K562 (cell line): ENCODE measurements around the gene DNAJC2. TPM values are rescaled to one million over a fixed set of nuclear protein-coding genes. Genes with fewer than 3 reads are reported as not detected.

Source experiments
- CBX5 ChIP-seq: IDR thresholded peaks from 2 replicates; pipeline ENCODE4 v1.6.1; 2014; ENCODE audit warnings: low read depth, borderline replicate concordance
- CCNT2 ChIP-seq: IDR thresholded peaks from 2 replicates; pipeline ENCODE4 v1.6.1; 2011; ENCODE audit warnings: borderline replicate concordance, low read depth, mild to moderate bottlenecking, moderate library complexity, mixed read lengths, low read length; ENCODE audit not compliant: insufficient read length; ENCODE audit errors: extremely low read depth
- CTBP1 ChIP-seq: fragments of 450-650 bp; IDR thresholded peaks from 2 replicates; pipeline ENCODE4 v1.6.1; 2016; ENCODE audit warnings: borderline replicate concordance
- ETS2 ChIP-seq: IDR thresholded peaks from 2 replicates; pipeline ENCODE4 v1.6.1; 2016; ENCODE audit warnings: borderline replicate concordance, missing genetic modification characterization, mild to moderate bottlenecking, moderate library complexity, missing compliant biosample characterization; ENCODE audit not compliant: poor library complexity, severe bottlenecking
- ETV1 ChIP-seq: fragments of 450-650 bp; conservative IDR thresholded peaks from 2 replicates; pipeline ENCODE4 v1.6.1; 2016; ENCODE audit warnings: missing genetic modification characterization, control low read depth, low read depth, missing compliant biosample characterization
- HDGF ChIP-seq: fragments of 450-650 bp; IDR thresholded peaks from 2 replicates; pipeline ENCODE4 v1.6.1; 2016
- JUN ChIP-seq, 2 experiments: sonication (generic) in 1 of 2; formaldehyde crosslinking in 1 of 2; IDR thresholded peaks; 2 replicates each; pipeline versions ENCODE4 v1.6.1 to v1.8.0; 2012 to 2022; ENCODE audit warnings: borderline replicate concordance in 2 of 2, mild to moderate bottlenecking in 2 of 2, improper control_type of control experiment in 1 of 2, low read depth in 1 of 2, low read length in 1 of 2, missing genetic modification reagents in 1 of 2
- POLR2G ChIP-seq: fragments of 200-400 bp; formaldehyde crosslinking; IDR thresholded peaks from 2 replicates; pipeline ENCODE4 v1.6.1; 2017; ENCODE audit warnings: low read depth, mild to moderate bottlenecking, antibody characterized with exemption, low read length, moderate library complexity
- RHOXF2B ChIP-seq: fragments of 250-450 bp; sonication (Bioruptor Pico); conservative IDR thresholded peaks from 2 replicates; pipeline ENCODE4 v1.5.1; 2021
- TBL1XR1 ChIP-seq, 2 experiments: IDR thresholded peaks; 2 replicates each; pipeline ENCODE4 v1.6.1; 2012; ENCODE audit warnings: improper control_type of control experiment in 2 of 2, low read length in 2 of 2, mild to moderate bottlenecking in 1 of 2
- U2AF1 ChIP-seq: fragments of 200-400 bp; formaldehyde crosslinking; optimal IDR thresholded peaks from 2 replicates; pipeline ENCODE3; 2017; ENCODE audit warnings: mild to moderate bottlenecking, low read depth, low read length, moderate library complexity
- ZNF23 ChIP-seq: fragments of 250-450 bp; sonication (Bioruptor Pico); IDR thresholded peaks from 2 replicates; pipeline ENCODE4 v1.4.0; 2020; ENCODE audit warnings: mild to moderate bottlenecking
- polyA plus RNA-seq, 8 experiments: library from polyadenylated mRNA; depleted of rRNA in 4 of 8; stranded (reverse) in 5 of 8; unstranded in 3 of 8; fragments of >200 nt; fragmentation: Nextera tagmentation in 2 of 8; fragmentation: Illumina TruSeq in 1 of 8; extraction: Ambion mirVana in 2 of 8; extraction: Trizol in 1 of 8; gene quantifications; 2 replicates each; pipeline versions ENCODE4 v1.2.1 to v1.2.3, GENCODE V29; 2011 to 2014; ENCODE audit warnings: inconsistent platforms in 1 of 8, missing spikeins in 1 of 8
- total RNA-seq, 7 experiments: library from RNA; depleted of rRNA in 6 of 7; stranded (reverse); fragments of >200 nt in 6 of 7; fragmentation: Illumina TruSeq in 2 of 7; extraction: Trizol in 2 of 7; gene quantifications; 2 replicates each; pipeline versions ENCODE4 v1.2.1 to v1.2.3, GENCODE V29; 2011 to 2021; ENCODE audit warnings: low replicate concordance in 1 of 7
- TF ChIP-seq, protein P1 (sequence below): fragments of 150-350 bp; conservative IDR thresholded peaks from 2 replicates; pipeline ENCODE4 v1.6.1; 2014; ENCODE audit warnings: low read length
- TF ChIP-seq, protein P2 (sequence below): fragments of 250-450 bp; sonication (Bioruptor Pico); IDR thresholded peaks from 2 replicates; pipeline ENCODE4 v1.4.0; 2020
- TF ChIP-seq, protein P3 (sequence below): fragments of 450-650 bp; IDR thresholded peaks from 2 replicates; pipeline ENCODE4 v1.6.1; 2018; ENCODE audit warnings: mild to moderate bottlenecking, low read depth; ENCODE audit not compliant: partially characterized antibody
- TF ChIP-seq, protein P4 (sequence below): fragments of 250-450 bp; sonication (Bioruptor Pico); IDR thresholded peaks from 2 replicates; pipeline ENCODE4 v1.8.0; 2021; ENCODE audit warnings: borderline replicate concordance, mild to moderate bottlenecking, moderate library complexity; ENCODE audit not compliant: poor library complexity, severe bottlenecking

Gene DNAJC2
- total and polyA plus RNA-seq, 9 of the 15 experiments (the other 6 are each of a cell fraction or from before 2014, with no cell fraction given): 40.2 to 157 (median 92.1) TPM

DNA sequence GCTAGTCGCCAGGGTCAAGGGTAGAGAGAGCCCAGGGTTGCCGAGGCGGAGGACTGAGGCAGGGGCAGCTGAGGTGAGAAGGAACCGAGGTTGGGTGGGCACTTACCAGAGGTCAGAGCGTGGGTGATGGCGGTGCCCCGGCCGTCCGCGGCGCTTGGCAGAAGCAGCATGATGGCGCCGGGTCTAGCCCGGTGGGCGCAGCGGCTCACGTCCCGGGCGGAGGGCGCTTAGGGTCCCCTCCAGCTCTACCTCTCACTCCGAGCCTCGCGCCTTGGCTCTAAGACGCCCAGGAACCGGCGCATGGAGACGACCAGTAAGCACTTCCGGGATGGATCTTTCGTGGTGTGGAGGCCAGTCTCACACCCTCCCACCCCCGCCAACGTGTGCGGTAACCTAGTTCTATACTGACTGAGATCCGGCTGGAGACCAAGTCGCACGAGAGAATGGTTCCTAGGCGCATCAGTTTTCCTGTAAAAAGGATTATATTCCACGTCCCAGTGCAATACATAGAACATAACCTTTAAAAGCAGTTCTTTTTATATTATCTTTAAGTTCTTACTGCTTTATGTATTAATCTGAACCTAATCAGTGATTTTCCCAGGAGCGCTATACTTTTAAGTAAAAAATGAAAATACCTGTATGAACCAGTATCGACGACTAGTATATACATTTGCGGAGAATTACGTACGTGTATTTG is at the start of gene DNAJC2 (continued):
- TF ChIP-seq ZNF23 (no peak), CBX5 (no peak), ETS2 (tag) (no peak), TBL1XR1 (IDR thresholded peaks at IDR 0.05; ENCODE audit: low read length in 2 of 2) (no peak), HDGF (no peak), RHOXF2B (CRISPR knock-in tag) (no peak; the same call in 1 of the 2 replicates), U2AF1 (no peak), ETV1 (peak; percentile 91), CCNT2 (peak; percentile 75), JUN (IDR thresholded peaks at IDR 0.05; ENCODE audit: borderline replicate concordance, low read depth, low read length) (peak; percentile 57; the same call in 1 of the 2 replicates), JUN (CRISPR knock-in tag; IDR thresholded peaks at IDR 0.05; ENCODE audit: borderline replicate concordance) (no peak), CTBP1 (peak; percentile 47; the same call in 1 of the 2 replicates), POLR2G (peak; percentile 96)
- TF ChIP-seq, protein P1, sequence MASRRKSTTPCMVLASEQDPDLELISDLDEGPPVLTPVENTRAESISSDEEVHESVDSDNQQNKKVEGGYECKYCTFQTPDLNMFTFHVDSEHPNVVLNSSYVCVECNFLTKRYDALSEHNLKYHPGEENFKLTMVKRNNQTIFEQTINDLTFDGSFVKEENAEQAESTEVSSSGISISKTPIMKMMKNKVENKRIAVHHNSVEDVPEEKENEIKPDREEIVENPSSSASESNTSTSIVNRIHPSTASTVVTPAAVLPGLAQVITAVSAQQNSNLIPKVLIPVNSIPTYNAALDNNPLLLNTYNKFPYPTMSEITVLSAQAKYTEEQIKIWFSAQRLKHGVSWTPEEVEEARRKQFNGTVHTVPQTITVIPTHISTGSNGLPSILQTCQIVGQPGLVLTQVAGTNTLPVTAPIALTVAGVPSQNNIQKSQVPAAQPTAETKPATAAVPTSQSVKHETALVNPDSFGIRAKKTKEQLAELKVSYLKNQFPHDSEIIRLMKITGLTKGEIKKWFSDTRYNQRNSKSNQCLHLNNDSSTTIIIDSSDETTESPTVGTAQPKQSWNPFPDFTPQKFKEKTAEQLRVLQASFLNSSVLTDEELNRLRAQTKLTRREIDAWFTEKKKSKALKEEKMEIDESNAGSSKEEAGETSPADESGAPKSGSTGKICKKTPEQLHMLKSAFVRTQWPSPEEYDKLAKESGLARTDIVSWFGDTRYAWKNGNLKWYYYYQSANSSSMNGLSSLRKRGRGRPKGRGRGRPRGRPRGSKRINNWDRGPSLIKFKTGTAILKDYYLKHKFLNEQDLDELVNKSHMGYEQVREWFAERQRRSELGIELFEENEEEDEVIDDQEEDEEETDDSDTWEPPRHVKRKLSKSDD: no peak
- TF ChIP-seq, protein P2, sequence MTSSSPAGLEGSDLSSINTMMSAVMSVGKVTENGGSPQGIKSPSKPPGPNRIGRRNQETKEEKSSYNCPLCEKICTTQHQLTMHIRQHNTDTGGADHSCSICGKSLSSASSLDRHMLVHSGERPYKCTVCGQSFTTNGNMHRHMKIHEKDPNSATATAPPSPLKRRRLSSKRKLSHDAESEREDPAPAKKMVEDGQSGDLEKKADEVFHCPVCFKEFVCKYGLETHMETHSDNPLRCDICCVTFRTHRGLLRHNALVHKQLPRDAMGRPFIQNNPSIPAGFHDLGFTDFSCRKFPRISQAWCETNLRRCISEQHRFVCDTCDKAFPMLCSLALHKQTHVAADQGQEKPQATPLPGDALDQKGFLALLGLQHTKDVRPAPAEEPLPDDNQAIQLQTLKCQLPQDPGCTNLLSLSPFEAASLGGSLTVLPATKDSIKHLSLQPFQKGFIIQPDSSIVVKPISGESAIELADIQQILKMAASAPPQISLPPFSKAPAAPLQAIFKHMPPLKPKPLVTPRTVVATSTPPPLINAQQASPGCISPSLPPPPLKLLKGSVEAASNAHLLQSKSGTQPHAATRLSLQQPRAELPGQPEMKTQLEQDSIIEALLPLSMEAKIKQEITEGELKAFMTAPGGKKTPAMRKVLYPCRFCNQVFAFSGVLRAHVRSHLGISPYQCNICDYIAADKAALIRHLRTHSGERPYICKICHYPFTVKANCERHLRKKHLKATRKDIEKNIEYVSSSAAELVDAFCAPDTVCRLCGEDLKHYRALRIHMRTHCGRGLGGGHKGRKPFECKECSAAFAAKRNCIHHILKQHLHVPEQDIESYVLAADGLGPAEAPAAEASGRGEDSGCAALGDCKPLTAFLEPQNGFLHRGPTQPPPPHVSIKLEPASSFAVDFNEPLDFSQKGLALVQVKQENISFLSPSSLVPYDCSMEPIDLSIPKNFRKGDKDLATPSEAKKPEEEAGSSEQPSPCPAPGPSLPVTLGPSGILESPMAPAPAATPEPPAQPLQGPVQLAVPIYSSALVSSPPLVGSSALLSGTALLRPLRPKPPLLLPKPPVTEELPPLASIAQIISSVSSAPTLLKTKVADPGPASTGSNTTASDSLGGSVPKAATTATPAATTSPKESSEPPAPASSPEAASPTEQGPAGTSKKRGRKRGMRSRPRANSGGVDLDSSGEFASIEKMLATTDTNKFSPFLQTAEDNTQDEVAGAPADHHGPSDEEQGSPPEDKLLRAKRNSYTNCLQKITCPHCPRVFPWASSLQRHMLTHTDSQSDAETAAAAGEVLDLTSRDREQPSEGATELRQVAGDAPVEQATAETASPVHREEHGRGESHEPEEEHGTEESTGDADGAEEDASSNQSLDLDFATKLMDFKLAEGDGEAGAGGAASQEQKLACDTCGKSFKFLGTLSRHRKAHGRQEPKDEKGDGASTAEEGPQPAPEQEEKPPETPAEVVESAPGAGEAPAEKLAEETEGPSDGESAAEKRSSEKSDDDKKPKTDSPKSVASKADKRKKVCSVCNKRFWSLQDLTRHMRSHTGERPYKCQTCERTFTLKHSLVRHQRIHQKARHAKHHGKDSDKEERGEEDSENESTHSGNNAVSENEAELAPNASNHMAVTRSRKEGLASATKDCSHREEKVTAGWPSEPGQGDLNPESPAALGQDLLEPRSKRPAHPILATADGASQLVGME: no peak
- TF ChIP-seq, protein P3, sequence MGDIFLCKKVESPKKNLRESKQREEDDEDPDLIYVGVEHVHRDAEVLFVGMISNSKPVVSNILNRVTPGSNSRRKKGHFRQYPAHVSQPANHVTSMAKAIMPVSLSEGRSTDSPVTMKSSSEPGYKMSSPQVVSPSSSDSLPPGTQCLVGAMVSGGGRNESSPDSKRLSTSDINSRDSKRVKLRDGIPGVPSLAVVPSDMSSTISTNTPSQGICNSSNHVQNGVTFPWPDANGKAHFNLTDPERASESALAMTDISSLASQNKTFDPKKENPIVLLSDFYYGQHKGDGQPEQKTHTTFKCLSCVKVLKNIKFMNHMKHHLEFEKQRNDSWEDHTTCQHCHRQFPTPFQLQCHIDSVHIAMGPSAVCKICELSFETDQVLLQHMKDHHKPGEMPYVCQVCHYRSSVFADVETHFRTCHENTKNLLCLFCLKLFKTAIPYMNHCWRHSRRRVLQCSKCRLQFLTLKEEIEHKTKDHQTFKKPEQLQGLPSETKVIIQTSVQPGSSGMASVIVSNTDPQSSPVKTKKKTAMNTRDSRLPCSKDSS: no peak
- TF ChIP-seq, protein P4, sequence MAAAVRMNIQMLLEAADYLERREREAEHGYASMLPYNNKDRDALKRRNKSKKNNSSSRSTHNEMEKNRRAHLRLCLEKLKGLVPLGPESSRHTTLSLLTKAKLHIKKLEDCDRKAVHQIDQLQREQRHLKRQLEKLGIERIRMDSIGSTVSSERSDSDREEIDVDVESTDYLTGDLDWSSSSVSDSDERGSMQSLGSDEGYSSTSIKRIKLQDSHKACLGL (CRISPR knock-in tag): peak; percentile 87
